B cell (primary cell): ENCODE results near the gene CLK2. TPM values are rescaled to one million over a fixed set of nuclear protein-coding genes. Genes with fewer than 3 reads are reported as not detected.

Experiments
- ATAC-seq: fragments of 200-7000 bp; cut with Tn5 transposase; one replicate; pipeline ENCODE4 v1.10.0; 2021; ENCODE audit warnings: low read depth, mild to moderate bottlenecking, moderate number of reproducible peaks, moderate library complexity
- CTCF ChIA-PET: fragments of 350-600 bp; sonication (Branson Sonifier 250); formaldehyde crosslinking; loops from one replicate; lab custom pipeline; 2021; ENCODE audit warnings: antibody characterized with exemption, inconsistent platforms; lab: Charles Lee
- POLR2A ChIA-PET: fragments of 350-600 bp; sonication (Branson Sonifier 250); formaldehyde crosslinking; loops from one replicate; lab custom pipeline; 2021; ENCODE audit warnings: antibody characterized with exemption; lab: Charles Lee
- DNase-seq: peaks from one replicate; pipeline ENCODE4 v3.0.0; 2013
- H2AFZ ChIP-seq: 2 replicates; pipeline ENCODE4 v1.6.1; 2012; ENCODE audit warnings: mild to moderate bottlenecking, low read depth, low read length; ENCODE audit not compliant: insufficient read depth, poor library complexity, severe bottlenecking
- H3K27ac ChIP-seq, 2 donors: 1 replicate in 1 of 2; 2 replicates in 1 of 2; pipeline ENCODE4 v1.5.1; 2012 to 2013; ENCODE audit warnings: low read length in 2 of 2, mild to moderate bottlenecking in 2 of 2, moderate library complexity in 1 of 2
- H3K27me3 ChIP-seq, 4 experiments: fragments of 200-600 bp in 1 of 4; sonication (generic) in 1 of 4; replicated peaks in 1 of 4; 1 replicate in 2 of 4; 2 replicates in 2 of 4; pipeline versions ENCODE4 v1.6.1 to v1.7.0; 2013 to 2016; ENCODE audit warnings: low read length in 3 of 4, mild to moderate bottlenecking in 2 of 4, mixed read lengths in 1 of 4, moderate library complexity in 1 of 4; ENCODE audit not compliant: insufficient read depth in 4 of 4, control insufficient read depth in 3 of 4; ENCODE audit errors: control extremely low read depth in 1 of 4
- H3K36me3 ChIP-seq, 2 experiments: replicated peaks in 1 of 2; 1 replicate in 1 of 2; 2 replicates in 1 of 2; pipeline versions ENCODE4 v1.6.1 to v1.7.1; 2013; ENCODE audit warnings: low read length in 1 of 2; ENCODE audit not compliant: insufficient read depth in 2 of 2, control insufficient read depth in 1 of 2; ENCODE audit errors: control extremely low read depth in 1 of 2, extremely low read depth in 1 of 2
- H3K4me1 ChIP-seq, 2 donors: fragments of 200-600 bp in 1 of 2; sonication (generic) in 1 of 2; 1 replicate in 1 of 2; 2 replicates in 1 of 2; pipeline versions ENCODE4 v1.5.1 to v1.6.1; 2013 to 2017; ENCODE audit warnings: low read length in 2 of 2; ENCODE audit not compliant: control insufficient read depth in 2 of 2, insufficient read depth in 2 of 2
- H3K4me2 ChIP-seq: replicated peaks from 2 replicates; pipeline ENCODE3; 2012; ENCODE audit warnings: mild to moderate bottlenecking, low read depth, low read length; ENCODE audit not compliant: poor library complexity, severe bottlenecking
- H3K4me3 ChIP-seq, 5 experiments: fragments of 200-600 bp in 1 of 5; sonication (generic) in 1 of 5; 1 replicate in 3 of 5; 2 replicates in 2 of 5; pipeline versions ENCODE4 v1.5.1 to v1.7.0; 2011 to 2016; ENCODE audit warnings: low read length in 4 of 5, mild to moderate bottlenecking in 4 of 5, low read depth in 2 of 5, control low read depth in 1 of 5, moderate library complexity in 1 of 5; ENCODE audit not compliant: insufficient read depth in 1 of 5; ENCODE audit errors: control extremely low read depth in 1 of 5, extremely low read depth in 1 of 5
- H3K79me2 ChIP-seq: fragments of 200-600 bp; sonication (generic); one replicate; pipeline ENCODE4 v1.6.0; 2016; ENCODE audit warnings: low read length; ENCODE audit not compliant: control insufficient read depth, insufficient read depth
- H3K9ac ChIP-seq: fragments of 200-600 bp; sonication (generic); 2 replicates; pipeline ENCODE4 v1.6.1; 2017; ENCODE audit warnings: mild to moderate bottlenecking, low read length, moderate library complexity
- H3K9me3 ChIP-seq, 3 donors: one replicate each; pipeline versions ENCODE4 v1.6.1 to v1.7.1; 2013; ENCODE audit warnings: low read length in 2 of 3; ENCODE audit not compliant: control insufficient read depth in 2 of 3, insufficient read depth in 1 of 3; ENCODE audit errors: control extremely low read depth in 1 of 3
- H4K20me1 ChIP-seq: 2 replicates; pipeline ENCODE4 v1.6.0; 2012; ENCODE audit warnings: mild to moderate bottlenecking, low read length; ENCODE audit not compliant: insufficient read depth, control insufficient read depth, poor library complexity, severe bottlenecking
- H3K27ac Mint-ChIP-seq: one replicate; pipeline ENCODE4 v1.8.0; 2021; ENCODE audit warnings: mixed read lengths
- H3K27me3 Mint-ChIP-seq: one replicate; pipeline ENCODE4 v1.8.0; 2021; ENCODE audit warnings: mixed read lengths
- H3K4me1 Mint-ChIP-seq: one replicate; pipeline ENCODE4 v1.8.0; 2021; ENCODE audit warnings: mixed read lengths
- H3K4me3 Mint-ChIP-seq: one replicate; pipeline ENCODE4 v1.8.0; 2021; ENCODE audit warnings: mixed read lengths
- H3K9me3 Mint-ChIP-seq: one replicate; pipeline ENCODE4 v1.8.0; 2022; ENCODE audit warnings: mixed read lengths; ENCODE audit not compliant: insufficient read depth
- CTCF ChIP-seq: fragments of 200-600 bp; IDR thresholded peaks from one replicate; pipeline ENCODE4 v1.8.0; 2022; ENCODE audit warnings: antibody characterized with exemption, mild to moderate bottlenecking
- EZH2 ChIP-seq: IDR thresholded peaks from 2 replicates; pipeline ENCODE4 v1.6.1; 2012; ENCODE audit warnings: borderline replicate concordance, low read depth, mild to moderate bottlenecking, moderate library complexity, low read length; ENCODE audit not compliant: insufficient read depth, poor library complexity, severe bottlenecking
- WGBS: methylation state at CpG from one replicate; pipeline ENCODE4 v1.1.5; 2013; ENCODE audit warnings: missing lambda C conversion rate; ENCODE audit not compliant: insufficient coverage; 5-methylcytosine and 5-hydroxymethylcytosine counted together
- intact Hi-C: fragments of 100-400 bp; cut with micrococcal nuclease; formaldehyde crosslinking; loops from one replicate; pipeline ENCODE4 v1.10.0; 2022
- polyA plus RNA-seq: library from polyadenylated mRNA; depleted of rRNA; stranded (reverse); fragments of >200 nt; gene quantifications from 2 replicates; pipeline ENCODE4 v1.2.3, GENCODE V29; 2012
- total RNA-seq, 2 donors: library from RNA; stranded (reverse); fragments of 120-200 nt in 1 of 2; gene quantifications; 1 replicate in 1 of 2; 2 replicates in 1 of 2; pipeline versions ENCODE4 v1.2.3 to v1.2.4, GENCODE V29; 2013 to 2022

Gene CLK2
- total and polyA plus RNA-seq, 2 donors (not counting 1 experiment from before 2014, with no cell fraction given): 152 to 161 TPM

GRCh38 chr1:155261493-155261851 is 11.8 kb downstream of the CLK2 start:
- DNase-seq: no peak
- 0% methylated on average over 9 of the region's 9 CpGs for WGBS
- H3K27ac Mint-ChIP-seq: peak overlapping the region; percentile 91

More at GRCh38 chr1:155261493-155261851, 11.8 kb downstream of the CLK2 start:
- no peaks in the 10 kb centered on the region for H3K27me3 ChIP-seq
- no peak for TF ChIP-seq CTCF
- no peak for TF ChIP-seq EZH2
- peaks cover 14% of the 10 kb centered on the region for H4K20me1 ChIP-seq
- POLR2A ChIA-PET: interaction anchor here (0.6 to 2.3 kb wide), 6 partner anchors 9 to 596 kb away, joined by 4 to 18 read pairs (median 6); partner anchors contain the start of genes CLK2 and GON4L
- peak; percentile 2 for ATAC-seq
- Mint-ChIP-seq H3K27me3 (no peaks in the 10 kb centered on the region), H3K4me3 (peak overlapping the region; percentile 89), H3K4me1 (peaks cover 34% of the 10 kb centered on the region), H3K9me3 (no peaks in the 10 kb centered on the region)
- intact Hi-C loops: loop anchor here (5.0 kb wide), 1 partner anchor 301 kb away; the partner anchor contains the start of gene ASH1L
- peak overlapping the region; percentile 79 for H2AFZ ChIP-seq
- peak overlapping the region; percentile 50 to 73 for H3K27ac ChIP-seq
- H3K36me3 ChIP-seq: peaks cover 2 to 50% of the 10 kb centered on the region in 2 experiments
- no peaks in the 10 kb centered on the region for H3K9me3 ChIP-seq
- peaks cover 14 to 25% of the 10 kb centered on the region in 2 donors for H3K4me1 ChIP-seq
- H3K4me3 ChIP-seq: peak overlapping the region; percentile 62 to 96 (median 86)
- CTCF ChIA-PET: interaction anchor here (1.0 to 4.3 kb wide), 9 partner anchors 11 to 68 kb away, joined by 3 to 71 read pairs (median 4); partner anchors contain the start of genes CLK2, FDPS, RUSC1 and THBS3
- H3K4me2 ChIP-seq: peak overlapping the region; percentile 87
- peaks cover 19% of the 10 kb centered on the region for H3K79me2 ChIP-seq
- H3K9ac ChIP-seq: peak overlapping the region; percentile 84
